Measurements from ENCODE around the gene PSPN.

- TF ChIP-seq CTCF (IDR thresholded peaks at IDR 0.05; ENCODE audit: low read depth, low read length): peak; percentile 20
- no peak for TF ChIP-seq EZH2phosphoT487 (IDR thresholded peaks at IDR 0.05; ENCODE audit: low read depth)
These were observed 42.2 kb upstream of the PSPN start for GRCh38 chr19:6417713-6418561.

Data from OCI-LY3 (cell line).